ENCODE results near the gene SERPINB1. TPM values are rescaled to one million over a fixed set of nuclear protein-coding genes. Genes with fewer than 3 reads are reported as not detected.

SERPINB1 gene
- total RNA-seq, 1 donor from 2014 or later = 23.7 TPM

DNA sequence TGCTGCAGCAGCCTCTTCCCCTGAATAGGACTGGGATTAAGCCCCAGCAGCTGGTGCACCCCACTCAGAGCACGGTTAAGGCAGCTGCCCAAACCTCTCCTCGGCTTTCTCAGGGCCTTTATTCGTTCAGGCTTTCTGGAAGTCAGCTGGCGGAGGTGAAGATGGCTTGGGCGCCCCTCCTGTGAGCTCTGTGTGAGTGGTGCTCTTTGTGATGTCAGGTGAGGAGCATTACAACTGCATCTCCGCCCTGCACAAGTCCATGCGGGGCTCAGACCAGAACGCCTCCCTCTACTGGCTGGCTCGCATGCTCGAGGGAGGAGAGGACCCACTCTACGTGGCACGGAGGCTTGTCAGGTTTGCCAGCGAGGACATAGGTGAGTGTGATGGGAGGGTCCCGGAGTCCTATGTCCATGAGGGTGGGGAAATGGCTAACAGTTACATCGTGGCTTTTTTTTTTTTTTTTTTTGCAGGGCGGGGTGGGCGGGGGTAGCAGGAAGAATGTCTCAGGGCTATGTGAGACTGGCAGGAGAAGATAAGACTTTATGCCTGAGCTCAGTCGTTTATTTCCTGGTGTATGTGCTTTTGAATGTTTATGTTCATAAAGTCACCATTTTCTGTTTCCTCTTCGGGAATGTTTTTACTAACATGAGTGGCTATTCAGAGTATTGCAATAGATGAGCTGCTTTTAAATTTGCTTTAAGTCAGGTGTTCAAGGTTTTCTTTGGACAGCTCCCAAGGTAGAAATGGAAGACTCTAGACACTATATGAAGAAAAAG, 58.3 kb downstream of the SERPINB1 start:
- H3K4me3 ChIP-seq (ENCODE audit: low read depth, low read length) = no peak overlapping the region
- TF ChIP-seq, protein P1, sequence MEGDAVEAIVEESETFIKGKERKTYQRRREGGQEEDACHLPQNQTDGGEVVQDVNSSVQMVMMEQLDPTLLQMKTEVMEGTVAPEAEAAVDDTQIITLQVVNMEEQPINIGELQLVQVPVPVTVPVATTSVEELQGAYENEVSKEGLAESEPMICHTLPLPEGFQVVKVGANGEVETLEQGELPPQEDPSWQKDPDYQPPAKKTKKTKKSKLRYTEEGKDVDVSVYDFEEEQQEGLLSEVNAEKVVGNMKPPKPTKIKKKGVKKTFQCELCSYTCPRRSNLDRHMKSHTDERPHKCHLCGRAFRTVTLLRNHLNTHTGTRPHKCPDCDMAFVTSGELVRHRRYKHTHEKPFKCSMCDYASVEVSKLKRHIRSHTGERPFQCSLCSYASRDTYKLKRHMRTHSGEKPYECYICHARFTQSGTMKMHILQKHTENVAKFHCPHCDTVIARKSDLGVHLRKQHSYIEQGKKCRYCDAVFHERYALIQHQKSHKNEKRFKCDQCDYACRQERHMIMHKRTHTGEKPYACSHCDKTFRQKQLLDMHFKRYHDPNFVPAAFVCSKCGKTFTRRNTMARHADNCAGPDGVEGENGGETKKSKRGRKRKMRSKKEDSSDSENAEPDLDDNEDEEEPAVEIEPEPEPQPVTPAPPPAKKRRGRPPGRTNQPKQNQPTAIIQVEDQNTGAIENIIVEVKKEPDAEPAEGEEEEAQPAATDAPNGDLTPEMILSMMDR (conservative IDR thresholded peaks at IDR 0.05; ENCODE audit: low read depth, low read length) = no peak
- DNase-seq (ENCODE audit: low read depth) = no peak

DNA sequence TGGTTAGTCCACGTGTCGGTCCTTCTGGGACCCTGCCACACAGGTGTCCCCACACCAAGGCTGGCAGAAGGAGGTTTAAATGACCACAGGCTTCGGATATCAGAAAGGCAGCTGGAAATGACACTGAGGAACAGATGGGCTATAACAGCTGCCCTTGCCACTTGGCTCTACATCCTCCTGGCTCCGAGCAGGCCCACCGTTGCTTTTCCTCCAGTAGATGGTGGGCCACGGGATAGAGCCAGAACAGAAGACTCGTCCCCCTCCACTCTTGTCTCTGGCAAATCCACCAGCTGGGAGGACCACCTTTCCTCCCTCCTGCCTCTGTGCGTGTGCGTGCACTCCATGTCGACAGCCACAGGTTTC, 58.9 kb downstream of the SERPINB1 start:
- no peak for DNase-seq (ENCODE audit: low read depth)
- no peak overlapping the region for H3K4me3 ChIP-seq (ENCODE audit: low read depth, low read length)
- TF ChIP-seq, protein P1 (conservative IDR thresholded peaks at IDR 0.05; ENCODE audit: low read depth, low read length) = no peak

DNA sequence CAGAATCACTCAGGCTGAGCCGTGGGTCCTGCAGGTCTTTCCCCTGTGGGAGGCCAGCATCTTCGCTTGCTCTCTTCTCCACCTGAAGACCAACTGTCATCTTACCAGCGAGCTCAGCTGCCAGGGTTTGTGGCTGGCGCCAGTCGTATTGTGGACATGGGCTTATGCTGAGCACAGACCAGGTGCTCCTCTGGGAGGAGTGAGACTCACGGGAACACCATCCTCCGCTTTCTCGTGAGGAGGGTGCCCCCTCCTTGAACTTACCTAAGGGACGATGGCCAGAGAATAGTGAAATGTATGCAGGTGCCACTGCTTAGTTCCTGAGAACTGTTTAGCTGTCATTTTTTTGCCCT, 59.3 kb downstream of the SERPINB1 start:
- no peak overlapping the region for H3K4me3 ChIP-seq (ENCODE audit: low read depth, low read length)
- no peak for DNase-seq (ENCODE audit: low read depth)
- TF ChIP-seq, protein P1 (conservative IDR thresholded peaks at IDR 0.05; ENCODE audit: low read depth, low read length) = no peak

Other genes with a start within 250 kb of the SERPINB1 start
- gene MYLK4, start 90.9 kb downstream of the SERPINB1 start, total RNA-seq = 0.07 and 0.46 TPM in 2 replicates
- gene WRNIP1, start 76.5 kb downstream of the SERPINB1 start, total RNA-seq = 65.5 and 71.4 TPM in 2 replicates
- 17.4 and 29.6 TPM in 2 replicates for gene SERPINB9, start 61.4 kb upstream of the SERPINB1 start, total RNA-seq
- gene SERPINB6, start 129.7 kb upstream of the SERPINB1 start, total RNA-seq = 103 and 120 TPM in 2 replicates
- gene NQO2, start 158.0 kb upstream of the SERPINB1 start, total RNA-seq = 12.7 and 20.7 TPM in 2 replicates
- 12.9 and 15.4 TPM in 2 replicates for gene RIPK1, start 226.6 kb upstream of the SERPINB1 start, total RNA-seq

All from epithelial cell of proximal tubule (primary cell).